Measurements from ENCODE around the gene C2orf74. TPM values are rescaled to one million over a fixed set of nuclear protein-coding genes. Genes with fewer than 3 reads are reported as not detected.
"Not testable (repeated sequence)": the region's sequence is repeated elsewhere in the genome, so short reads cannot be mapped to it uniquely, and the experiment has no call there.

C2orf74 gene
- total RNA-seq, result 31.7 TPM
- long read RNA-seq, transcript C2orf74-202 (4 exons, 879 nt), result major isoform, 22 of 31 reads
- long read RNA-seq, partial matches to known transcripts, result 1 of 31 reads
- long read RNA-seq, other reads (novel, unspliced or antisense), result 4 of 31 reads

- intact Hi-C loops (cut with DNase I), result no loop called here
- no peak for DNase-seq (ENCODE audit: low spot score)
These were observed at the start of gene C2orf74 for GRCh38 chr2:61161888-61162287. Gene C2orf74, plus strand, starts transcription at chr2:61162188. Its CDS starts 327 bp downstream, at chr2:61162515.

DNA sequence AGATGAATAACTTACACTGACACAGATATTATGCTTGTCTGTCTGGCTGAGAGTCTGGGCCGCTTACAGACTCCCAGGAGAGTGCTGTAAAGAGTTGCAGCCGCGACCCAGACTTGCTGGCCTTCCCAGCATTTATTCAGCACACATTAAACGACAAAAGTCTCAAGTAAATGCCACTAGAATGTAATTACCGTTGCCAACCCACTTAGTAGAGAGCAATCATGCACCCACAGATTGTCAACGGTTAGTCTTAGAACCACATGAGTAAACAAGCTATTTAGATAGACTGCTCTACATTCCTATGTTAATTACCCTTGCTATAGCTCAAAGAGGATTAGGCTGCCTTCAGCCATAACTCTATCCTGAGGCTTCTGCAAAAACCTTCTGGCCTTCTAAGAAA, 47.8 kb upstream of the C2orf74 start:
- DNase-seq (ENCODE audit: low spot score), result no peak
- intact Hi-C loops (cut with DNase I), result no loop called here

DNA sequence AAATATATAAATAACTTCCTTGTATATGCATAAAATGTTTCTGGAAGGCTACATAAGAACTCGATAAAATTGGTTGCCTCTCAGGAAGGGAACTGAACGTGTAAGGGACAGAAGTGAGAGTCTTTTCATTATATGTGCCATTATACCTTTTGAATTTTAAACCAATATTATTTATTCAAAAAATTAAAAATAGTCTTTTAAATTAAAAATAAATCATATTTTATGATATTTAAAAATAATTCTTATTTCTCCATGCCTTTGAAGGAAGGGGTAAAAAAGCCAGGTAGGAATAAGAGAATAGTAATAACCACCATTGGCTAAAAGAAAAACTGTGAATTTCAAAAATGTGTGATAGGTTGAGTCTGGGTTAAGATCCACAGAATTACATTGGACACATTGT, 45.7 kb upstream of the C2orf74 start:
- no peak for DNase-seq (ENCODE audit: low spot score)
- intact Hi-C loops (cut with DNase I), result no loop called here

- intact Hi-C loops (cut with DNase I), result no loop called here
- no peak for DNase-seq (ENCODE audit: low spot score)
These were observed 44.5 kb upstream of the C2orf74 start for GRCh38 chr2:61117534-61117933.

DNA sequence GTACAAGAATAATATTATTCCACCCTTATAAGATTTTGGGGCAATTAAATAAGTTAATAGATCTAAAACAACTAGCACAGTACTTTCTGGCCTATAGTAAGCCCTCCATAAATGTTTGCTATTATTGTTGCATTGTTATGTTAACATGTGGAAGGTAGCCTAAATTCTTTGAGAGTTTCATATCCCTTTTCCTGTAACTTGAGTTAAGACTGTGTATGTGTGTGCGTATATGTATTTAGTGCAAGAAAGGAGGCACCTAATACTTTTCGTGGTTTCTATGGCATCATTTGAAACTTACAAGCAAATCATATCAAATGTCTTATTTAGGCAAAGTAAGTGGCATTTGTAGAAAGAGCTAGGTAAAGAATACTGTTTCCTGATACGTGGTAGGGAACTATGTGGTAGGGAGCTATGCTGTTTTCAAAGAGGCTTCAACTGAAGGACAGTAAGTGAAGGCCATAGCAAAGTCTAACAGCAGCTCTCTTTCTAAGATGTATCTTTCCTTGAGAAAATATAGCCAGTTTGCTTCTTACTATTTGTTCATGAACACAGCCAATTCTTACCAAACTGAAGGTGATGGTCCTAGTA, 36.8 kb upstream of the C2orf74 start:
- intact Hi-C loops (cut with DNase I), result no loop called here
- DNase-seq (ENCODE audit: low spot score), result no peak

GRCh38 chr2:61125798-61126197, 36.2 kb upstream of the C2orf74 start:
- intact Hi-C loops (cut with DNase I), result no loop called here
- no peak for DNase-seq (ENCODE audit: low spot score)

GRCh38 chr2:61128122-61128521, 33.9 kb upstream of the C2orf74 start:
- intact Hi-C loops (cut with DNase I), result not testable (repeated sequence)
- DNase-seq (ENCODE audit: low spot score), result peak; percentile 9

DNA sequence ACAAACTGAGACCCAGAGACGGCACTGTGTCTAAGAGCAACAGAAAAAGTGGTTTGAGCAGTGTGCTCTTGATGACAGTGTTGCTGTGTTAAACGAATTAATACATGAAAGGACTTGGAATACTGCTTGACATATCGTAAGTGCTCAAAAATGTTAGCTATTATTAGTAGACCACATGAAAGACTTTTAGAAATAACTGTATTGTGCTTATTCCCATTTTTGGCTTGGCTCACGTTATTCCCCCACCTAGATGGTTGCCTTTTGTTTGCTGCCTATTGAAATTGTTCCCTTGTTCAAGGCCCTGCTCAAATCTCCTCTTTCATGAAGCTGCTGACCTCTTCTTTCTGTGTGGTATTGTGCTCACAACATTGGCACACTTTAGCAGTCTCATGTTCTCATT, 27.8 kb upstream of the C2orf74 start:
- DNase-seq (ENCODE audit: low spot score), result no peak
- intact Hi-C loops (cut with DNase I), result no loop called here

DNA sequence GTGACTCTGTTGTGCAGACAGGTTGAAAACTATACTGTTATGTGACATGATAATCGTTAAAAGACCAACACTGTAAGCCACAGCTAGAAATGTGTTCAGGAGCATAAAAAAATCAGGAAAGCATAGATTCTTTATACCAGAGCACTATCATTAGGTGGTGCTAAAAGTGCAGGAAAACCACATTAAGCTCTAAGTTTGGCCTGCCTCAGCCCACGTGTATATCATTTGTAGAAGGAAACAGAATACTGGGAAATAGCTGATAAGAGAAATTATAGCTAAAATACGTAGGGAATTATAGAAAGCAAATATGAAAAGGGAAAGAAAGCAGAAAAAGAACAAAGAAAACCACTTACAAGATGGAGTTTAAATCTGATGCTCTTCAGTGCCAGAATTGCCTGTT, 26.5 kb upstream of the C2orf74 start:
- intact Hi-C loops (cut with DNase I), result no loop called here
- DNase-seq (ENCODE audit: low spot score), result no peak

DNA sequence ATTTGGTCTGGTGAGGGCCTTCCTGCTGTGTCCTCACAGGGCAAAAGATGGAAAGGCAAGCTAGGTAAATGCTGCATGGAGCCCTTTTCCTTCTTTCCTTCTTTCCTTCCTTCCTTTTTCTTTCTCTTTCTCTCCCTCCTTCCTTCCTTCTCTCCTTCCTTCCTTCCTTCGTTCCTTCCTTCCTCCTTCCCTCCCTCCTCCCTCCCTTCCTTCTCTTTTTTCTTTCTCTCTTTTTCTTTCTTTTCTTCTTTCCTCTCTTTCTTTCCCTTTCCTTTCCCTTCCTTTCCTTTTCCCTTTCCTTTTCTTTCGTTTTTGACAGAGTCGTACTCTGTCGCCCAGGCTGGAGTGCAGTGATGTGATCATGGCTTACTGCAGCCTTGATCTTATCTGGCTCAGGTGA, 23.1 kb upstream of the C2orf74 start:
- intact Hi-C loops (cut with DNase I), result no loop called here
- no peak for DNase-seq (ENCODE audit: low spot score)

DNA sequence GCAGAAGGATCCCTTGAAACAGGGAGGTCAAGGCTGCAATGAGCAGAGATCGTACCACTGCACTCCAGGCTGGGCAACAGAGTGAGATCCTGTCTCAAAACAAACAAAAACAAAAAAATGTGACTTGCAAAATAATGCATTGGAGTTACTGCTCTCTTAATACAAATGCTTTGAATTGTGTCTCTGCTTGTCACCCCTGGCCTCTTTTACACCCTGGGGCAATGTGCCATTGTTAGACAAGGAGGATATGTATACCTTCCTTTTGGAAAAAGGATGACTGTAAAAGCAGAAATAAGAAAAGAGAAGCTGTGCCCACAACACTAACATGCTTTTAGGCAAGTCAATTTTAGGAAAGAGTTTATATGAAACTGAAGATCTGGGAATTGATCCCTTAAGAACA, 20.8 kb upstream of the C2orf74 start:
- intact Hi-C loops (cut with DNase I), result no loop called here
- DNase-seq (ENCODE audit: low spot score), result peak; percentile 17

DNA sequence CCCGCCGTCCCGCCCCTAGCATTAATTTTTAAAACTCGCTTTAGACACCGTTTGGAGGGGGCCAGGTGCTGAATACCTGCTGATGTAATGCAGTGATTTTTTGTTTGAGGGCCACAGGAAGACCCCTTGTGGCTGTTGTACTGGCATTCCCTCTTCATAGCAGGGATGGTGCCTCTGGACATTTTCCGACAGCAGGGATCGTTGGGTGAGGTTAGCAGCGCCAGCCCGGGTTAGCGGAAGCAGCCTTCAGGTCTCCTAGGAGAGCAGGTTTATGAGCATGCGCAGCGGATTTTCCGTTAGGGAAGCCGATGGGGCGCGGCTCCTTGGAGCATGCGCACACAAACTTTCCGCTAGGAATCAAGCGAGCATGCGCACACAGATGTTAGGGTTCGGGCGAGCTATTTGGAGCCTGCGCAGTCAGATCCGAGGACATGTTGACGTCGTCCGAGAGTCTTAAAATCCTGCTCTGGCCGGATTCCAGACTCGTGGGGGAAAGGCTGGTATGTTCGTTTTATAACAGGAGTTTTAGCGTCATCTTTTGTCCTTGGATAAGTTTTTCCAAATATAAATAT, 17.2 kb upstream of the C2orf74 start:
- intact Hi-C loops (cut with DNase I), result no loop called here
- peak; percentile 97 for DNase-seq (ENCODE audit: low spot score)

DNA sequence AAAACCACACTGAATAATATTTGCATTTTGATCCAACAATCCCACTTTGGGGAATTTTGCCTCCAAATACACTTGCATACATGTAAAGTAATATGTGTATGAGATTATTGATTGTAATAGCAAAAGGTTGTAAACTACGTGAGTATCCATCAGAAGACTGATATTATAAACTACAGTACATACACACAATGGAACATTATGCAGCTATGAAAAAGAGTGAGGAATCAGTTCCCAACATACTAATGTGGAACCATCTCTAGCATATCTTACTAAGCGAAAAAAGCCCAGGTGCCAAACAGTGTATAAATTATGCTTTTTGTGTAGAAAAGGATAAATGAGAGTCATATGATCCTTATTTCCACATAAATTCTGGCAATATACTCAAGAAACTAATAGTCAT, 16.0 kb upstream of the C2orf74 start:
- DNase-seq (ENCODE audit: low spot score), result no peak
- intact Hi-C loops (cut with DNase I), result no loop called here

DNA sequence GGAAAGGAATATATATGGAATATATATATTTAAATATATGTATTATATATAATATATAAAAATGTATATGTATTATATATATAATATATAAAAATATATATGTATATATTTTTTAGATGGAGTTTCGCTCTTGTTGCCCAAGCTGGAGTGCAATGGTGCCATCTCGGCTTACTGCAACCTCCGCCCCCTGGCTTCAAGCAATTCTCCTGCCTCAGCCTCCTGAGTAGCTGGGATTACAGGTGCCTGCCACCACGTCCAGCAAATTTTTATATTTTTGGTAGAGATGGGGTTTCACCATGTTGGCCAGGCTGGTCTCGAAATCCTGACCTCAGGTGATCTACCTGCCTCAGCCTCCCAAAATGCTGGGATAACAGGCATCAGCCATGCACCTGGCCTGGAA, 13.9 kb upstream of the C2orf74 start:
- intact Hi-C loops (cut with DNase I), result not testable (repeated sequence)
- DNase-seq (ENCODE audit: low spot score), result peak; percentile 53

GRCh38 chr2:61149074-61149473, 12.9 kb upstream of the C2orf74 start:
- intact Hi-C loops (cut with DNase I), result no loop called here
- DNase-seq (ENCODE audit: low spot score), result no peak

GRCh38 chr2:61151436-61151835, 10.6 kb upstream of the C2orf74 start:
- intact Hi-C loops (cut with DNase I), result no loop called here
- DNase-seq (ENCODE audit: low spot score), result peak; percentile 31

DNA sequence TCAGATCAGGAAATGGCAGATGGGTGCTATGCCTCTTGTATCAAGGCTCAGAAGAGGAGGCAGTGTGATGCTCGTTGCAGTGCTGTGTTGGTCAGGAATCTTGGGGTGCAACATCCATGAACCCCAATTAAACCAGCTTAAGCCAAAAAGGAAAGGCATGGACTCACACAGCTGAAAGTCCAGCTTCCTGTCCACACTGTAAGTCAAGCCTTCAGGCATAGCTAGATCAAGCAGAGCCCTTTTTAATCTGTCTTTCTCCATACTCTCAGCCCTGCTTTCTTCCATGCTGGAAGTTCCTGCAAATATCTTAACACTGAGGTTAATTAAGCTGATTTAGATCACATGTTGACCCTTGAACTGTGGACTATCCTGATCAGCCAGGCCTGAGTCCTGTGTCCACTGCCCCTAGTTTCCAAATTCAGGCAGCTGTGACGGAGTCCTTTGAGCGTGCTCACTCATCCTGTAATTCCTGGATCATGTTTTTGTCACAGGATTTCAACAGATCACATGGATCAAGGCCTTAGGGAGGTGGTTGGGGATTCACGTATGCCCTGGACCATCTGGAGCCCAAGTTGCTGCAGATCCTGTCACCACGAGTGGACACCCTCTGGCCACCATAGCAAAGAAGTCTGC, 4.5 kb upstream of the C2orf74 start:
- intact Hi-C loops (cut with DNase I), result no loop called here
- DNase-seq (ENCODE audit: low spot score), result no peak

DNA sequence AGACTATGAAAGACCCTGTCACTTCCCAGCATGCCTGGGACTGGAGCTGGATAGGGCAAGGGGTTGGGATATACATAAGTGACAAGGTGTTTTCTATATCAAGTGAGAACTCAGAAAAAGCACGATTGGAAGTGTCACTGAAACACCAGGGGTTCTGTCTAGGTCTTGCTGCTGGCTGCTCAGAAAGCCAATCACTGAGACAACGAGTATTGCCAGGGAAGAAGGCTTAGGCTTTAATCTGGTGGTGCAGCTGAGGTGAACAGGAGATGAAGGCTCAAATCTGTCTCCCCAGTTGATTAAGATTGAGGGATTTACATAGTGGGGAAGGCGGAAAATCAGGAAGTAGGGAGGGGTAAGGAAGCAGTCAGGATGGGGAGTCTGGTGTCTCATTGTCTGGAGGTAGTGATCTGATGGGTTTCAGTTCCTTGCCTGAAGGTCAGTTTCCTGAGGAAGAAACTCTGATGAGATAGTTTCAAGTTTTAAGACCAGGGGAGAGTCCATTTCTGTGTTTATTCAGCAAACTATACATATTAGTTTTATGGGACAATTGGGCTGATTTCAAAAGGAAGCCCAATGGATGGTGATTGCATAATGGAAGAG, 3.5 kb upstream of the C2orf74 start:
- no peak for DNase-seq (ENCODE audit: low spot score)
- intact Hi-C loops (cut with DNase I), result no loop called here

GRCh38 chr2:61162721-61163120, 733 bp downstream of the C2orf74 start:
- no peak for DNase-seq (ENCODE audit: low spot score)
- intact Hi-C loops (cut with DNase I), result no loop called here

- intact Hi-C loops (cut with DNase I); DNase-seq (ENCODE audit: low spot score): not testable (repeated sequence)
These were observed 3.1 kb downstream of the C2orf74 start for GRCh38 chr2:61165082-61165481.

- intact Hi-C loops (cut with DNase I), result no loop called here
- DNase-seq (ENCODE audit: low spot score), result no peak
These were observed 4.0 kb downstream of the C2orf74 start for GRCh38 chr2:61165946-61166345.

Data from cardiac septum (tissue), 1 donor.